ENCODE results near the gene SLC4A8. TPM values are rescaled to one million over a fixed set of nuclear protein-coding genes. Genes with fewer than 3 reads are reported as not detected.

The SLC4A8 gene
- total RNA-seq, 1 donor from 2014 or later = 21.2 TPM

DNA sequence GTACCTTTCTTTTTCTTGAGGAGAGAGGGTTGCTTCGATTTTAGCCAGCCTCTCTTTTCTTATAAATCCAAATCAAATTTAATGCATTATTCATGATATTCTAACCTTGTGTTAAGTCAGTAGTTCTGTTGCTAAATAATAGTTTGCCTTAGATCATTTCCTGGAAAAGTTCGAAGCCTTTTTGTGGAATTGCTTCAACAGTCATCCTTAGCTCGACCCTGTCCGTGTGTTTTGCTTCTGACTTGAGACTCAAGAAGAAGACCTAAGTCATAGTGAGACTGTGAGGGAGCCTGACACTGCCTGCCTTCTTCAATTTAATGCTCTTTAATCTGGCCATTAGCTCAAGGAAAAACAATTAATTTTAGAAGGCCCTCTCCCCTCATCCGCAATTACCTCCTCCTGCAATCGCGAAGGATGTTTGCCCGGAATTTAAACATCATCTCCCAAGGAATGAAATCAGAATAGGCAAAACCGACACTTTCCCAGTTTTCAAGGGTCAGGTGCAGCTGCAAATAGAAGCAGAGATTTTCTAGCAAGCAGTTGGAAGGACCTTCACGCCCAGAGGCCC lies 453 bp upstream of the SLC4A8 start:
- Mint-ChIP-seq H3K4me1 (peaks cover 18% of the 10 kb centered on the region), H3K4me3 (peak overlapping the region; percentile 68), H3K27ac (peak overlapping the region; percentile 49), H3K27me3 (ENCODE audit: low read depth) (no peaks in the 10 kb centered on the region), H3K36me3 (no peaks in the 10 kb centered on the region), H3K9me3 (no peaks in the 10 kb centered on the region)
- DNase-seq (ENCODE audit: low spot score in 2 of 2, unreplicated experiment in 2 of 2) = no peak
- TF ChIP-seq, protein P1, sequence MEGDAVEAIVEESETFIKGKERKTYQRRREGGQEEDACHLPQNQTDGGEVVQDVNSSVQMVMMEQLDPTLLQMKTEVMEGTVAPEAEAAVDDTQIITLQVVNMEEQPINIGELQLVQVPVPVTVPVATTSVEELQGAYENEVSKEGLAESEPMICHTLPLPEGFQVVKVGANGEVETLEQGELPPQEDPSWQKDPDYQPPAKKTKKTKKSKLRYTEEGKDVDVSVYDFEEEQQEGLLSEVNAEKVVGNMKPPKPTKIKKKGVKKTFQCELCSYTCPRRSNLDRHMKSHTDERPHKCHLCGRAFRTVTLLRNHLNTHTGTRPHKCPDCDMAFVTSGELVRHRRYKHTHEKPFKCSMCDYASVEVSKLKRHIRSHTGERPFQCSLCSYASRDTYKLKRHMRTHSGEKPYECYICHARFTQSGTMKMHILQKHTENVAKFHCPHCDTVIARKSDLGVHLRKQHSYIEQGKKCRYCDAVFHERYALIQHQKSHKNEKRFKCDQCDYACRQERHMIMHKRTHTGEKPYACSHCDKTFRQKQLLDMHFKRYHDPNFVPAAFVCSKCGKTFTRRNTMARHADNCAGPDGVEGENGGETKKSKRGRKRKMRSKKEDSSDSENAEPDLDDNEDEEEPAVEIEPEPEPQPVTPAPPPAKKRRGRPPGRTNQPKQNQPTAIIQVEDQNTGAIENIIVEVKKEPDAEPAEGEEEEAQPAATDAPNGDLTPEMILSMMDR (IDR thresholded peaks at IDR 0.05; ENCODE audit: unreplicated experiment) = no peak

GRCh38 chr12:51428256-51428655 lies 3.6 kb downstream of the SLC4A8 start:
- DNase-seq (ENCODE audit: low spot score in 2 of 2, unreplicated experiment in 2 of 2) = no peak
- H3K36me3 Mint-ChIP-seq = no peaks in the 10 kb centered on the region
- H3K27me3 Mint-ChIP-seq (ENCODE audit: low read depth) = no peaks in the 10 kb centered on the region
- H3K9me3 Mint-ChIP-seq = no peaks in the 10 kb centered on the region
- peaks cover 10% of the 10 kb centered on the region for H3K4me1 Mint-ChIP-seq
- no peak overlapping the region for H3K4me3 Mint-ChIP-seq
- no peak overlapping the region for H3K27ac Mint-ChIP-seq
- TF ChIP-seq, protein P1 (IDR thresholded peaks at IDR 0.05; ENCODE audit: unreplicated experiment) = no peak

DNA sequence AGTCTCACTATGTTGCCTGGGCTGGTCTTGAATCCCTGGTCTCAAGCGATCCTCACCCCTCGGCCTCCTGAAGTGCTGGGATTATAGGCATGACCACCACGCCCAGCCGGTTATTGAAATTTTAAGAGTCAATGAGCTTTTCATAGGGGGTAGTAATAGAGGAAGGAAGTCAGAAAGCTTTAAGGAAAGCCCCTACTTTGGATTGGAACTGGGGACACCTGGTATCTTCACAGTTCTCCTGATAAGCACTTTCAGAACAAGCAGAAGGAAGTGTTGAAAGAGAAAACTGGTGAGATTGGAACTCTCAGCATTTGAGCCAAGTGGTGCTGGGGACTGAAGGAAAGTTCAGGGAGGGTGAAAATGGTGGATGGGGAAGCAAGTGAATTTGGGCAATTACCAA lies 5.1 kb downstream of the SLC4A8 start:
- no peak for DNase-seq (ENCODE audit: low spot score in 2 of 2, unreplicated experiment in 2 of 2)
- H3K4me1 Mint-ChIP-seq = peaks cover 10% of the 10 kb centered on the region
- TF ChIP-seq, protein P1 (IDR thresholded peaks at IDR 0.05; ENCODE audit: unreplicated experiment) = no peak
- no peaks in the 10 kb centered on the region for H3K9me3 Mint-ChIP-seq
- no peaks in the 10 kb centered on the region for H3K27me3 Mint-ChIP-seq (ENCODE audit: low read depth)
- no peak overlapping the region for H3K4me3 Mint-ChIP-seq
- H3K36me3 Mint-ChIP-seq = no peaks in the 10 kb centered on the region
- no peak overlapping the region for H3K27ac Mint-ChIP-seq

GRCh38 chr12:51430196-51430895 lies 5.7 kb downstream of the SLC4A8 start:
- Mint-ChIP-seq H3K36me3 (no peaks in the 10 kb centered on the region), H3K4me1 (peaks cover 12% of the 10 kb centered on the region), H3K27ac (no peak overlapping the region), H3K4me3 (no peak overlapping the region), H3K9me3 (no peaks in the 10 kb centered on the region), H3K27me3 (ENCODE audit: low read depth) (no peaks in the 10 kb centered on the region)
- no peak for DNase-seq (ENCODE audit: low spot score in 2 of 2, unreplicated experiment in 2 of 2)
- TF ChIP-seq, protein P1 (IDR thresholded peaks at IDR 0.05; ENCODE audit: unreplicated experiment) = no peak

DNA sequence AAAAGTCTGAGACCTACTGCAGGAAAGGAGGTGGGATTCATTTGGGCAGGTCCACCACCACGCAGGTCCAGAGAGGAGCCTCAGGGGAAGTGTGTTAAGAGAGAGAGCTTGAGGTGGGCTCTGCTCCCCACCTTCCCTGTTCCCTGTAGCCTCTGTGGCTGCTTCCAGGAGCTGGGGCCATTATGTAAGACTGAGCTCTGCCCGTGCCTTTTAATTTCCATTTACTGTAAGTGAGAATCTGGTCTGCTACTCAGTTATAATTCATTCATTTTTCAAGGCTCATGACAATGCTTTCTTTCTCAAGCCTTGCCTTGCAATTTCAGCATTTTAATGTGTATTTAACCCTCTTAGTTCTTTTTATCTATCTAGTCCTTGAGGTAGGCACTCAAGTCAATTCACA lies 8.3 kb downstream of the SLC4A8 start:
- Mint-ChIP-seq H3K27ac (peak overlapping the region; percentile 77), H3K36me3 (no peaks in the 10 kb centered on the region), H3K4me3 (no peak overlapping the region), H3K9me3 (no peaks in the 10 kb centered on the region), H3K4me1 (peaks cover 13% of the 10 kb centered on the region), H3K27me3 (ENCODE audit: low read depth) (no peaks in the 10 kb centered on the region)
- no peak for DNase-seq (ENCODE audit: low spot score in 2 of 2, unreplicated experiment in 2 of 2)
- TF ChIP-seq, protein P1 (IDR thresholded peaks at IDR 0.05; ENCODE audit: unreplicated experiment) = no peak
